Stimulated activated CD4-positive, alpha-beta T cell treated with anti-CD3 and anti-CD28 coated beads, Interleukin-15, amount 100 ng/mL, for 48 hours (primary cell): ENCODE results near the gene ADCY2.

Source experiments
- DNase-seq, 2 donors: peaks; one replicate each; pipeline ENCODE4 v3.0.0-alpha.2; 2020; ENCODE audit warnings: low read depth in 2 of 2

ADCY2 gene

GRCh38 chr5:7395947-7396712 lies at the start of gene ADCY2:
Gene ADCY2 (plus strand): TSS chr5:7396138. CDS start chr5:7396297, 159 bp downstream.
- DNase-seq: no peak

- DNase-seq: no peak
These were observed 48.6 kb upstream of the ADCY2 start for GRCh38 chr5:7347377-7347776.

GRCh38 chr5:7348168-7348854 lies 47.6 kb upstream of the ADCY2 start:
- no peak for DNase-seq

- no peak for DNase-seq
These were observed 34.3 kb upstream of the ADCY2 start for GRCh38 chr5:7361593-7361992.

- no peak for DNase-seq
These were observed 32.8 kb upstream of the ADCY2 start for GRCh38 chr5:7363067-7363677.

GRCh38 chr5:7364226-7364875 lies 31.6 kb upstream of the ADCY2 start:
- DNase-seq: no peak

GRCh38 chr5:7367780-7368179 lies 28.2 kb upstream of the ADCY2 start:
- DNase-seq: no peak

GRCh38 chr5:7372399-7372798 lies 23.5 kb upstream of the ADCY2 start:
- DNase-seq: no peak

GRCh38 chr5:7374186-7374585 lies 21.8 kb upstream of the ADCY2 start:
- no peak for DNase-seq

GRCh38 chr5:7375457-7375856 lies 20.5 kb upstream of the ADCY2 start:
- no peak for DNase-seq

- no peak for DNase-seq
These were observed 19.1 kb upstream of the ADCY2 start for GRCh38 chr5:7376871-7377270.

- DNase-seq: no peak
These were observed 18.2 kb upstream of the ADCY2 start for GRCh38 chr5:7377761-7378160.

- no peak for DNase-seq
These were observed 13.3 kb upstream of the ADCY2 start for GRCh38 chr5:7382588-7382987.

GRCh38 chr5:7385681-7386080 lies 10.3 kb upstream of the ADCY2 start:
- DNase-seq: no peak

- DNase-seq: no peak
These were observed 7.4 kb upstream of the ADCY2 start for GRCh38 chr5:7388553-7388952.

- DNase-seq: no peak
These were observed 4.7 kb upstream of the ADCY2 start for GRCh38 chr5:7391215-7391614.

GRCh38 chr5:7391814-7392692 lies 3.9 kb upstream of the ADCY2 start:
- no peak for DNase-seq

- no peak for DNase-seq
These were observed 3.3 kb upstream of the ADCY2 start for GRCh38 chr5:7392693-7393024.

GRCh38 chr5:7393921-7394799 lies 1.8 kb upstream of the ADCY2 start:
- DNase-seq: no peak

- no peak for DNase-seq
These were observed 978 bp upstream of the ADCY2 start for GRCh38 chr5:7394889-7395431.
